Stimulated activated CD4-positive, alpha-beta T cell treated with anti-CD3 and anti-CD28 coated beads, TNF-alpha, amount 100 ng/mL, for 4 hours (primary cell): ENCODE results near the gene XNDC1N.
A peak's percentile ranks its signal among the peaks of the same experiment; 100 is the strongest.
"Not testable (repeated sequence)": the region's sequence is repeated elsewhere in the genome, so short reads cannot be mapped to it uniquely, and the experiment has no call there.

Source experiments
- DNase-seq, 3 experiments: peaks; one replicate each; pipeline ENCODE4 v3.0.0-alpha.2; 2020; ENCODE audit warnings: low read depth in 3 of 3

The XNDC1N gene

DNA sequence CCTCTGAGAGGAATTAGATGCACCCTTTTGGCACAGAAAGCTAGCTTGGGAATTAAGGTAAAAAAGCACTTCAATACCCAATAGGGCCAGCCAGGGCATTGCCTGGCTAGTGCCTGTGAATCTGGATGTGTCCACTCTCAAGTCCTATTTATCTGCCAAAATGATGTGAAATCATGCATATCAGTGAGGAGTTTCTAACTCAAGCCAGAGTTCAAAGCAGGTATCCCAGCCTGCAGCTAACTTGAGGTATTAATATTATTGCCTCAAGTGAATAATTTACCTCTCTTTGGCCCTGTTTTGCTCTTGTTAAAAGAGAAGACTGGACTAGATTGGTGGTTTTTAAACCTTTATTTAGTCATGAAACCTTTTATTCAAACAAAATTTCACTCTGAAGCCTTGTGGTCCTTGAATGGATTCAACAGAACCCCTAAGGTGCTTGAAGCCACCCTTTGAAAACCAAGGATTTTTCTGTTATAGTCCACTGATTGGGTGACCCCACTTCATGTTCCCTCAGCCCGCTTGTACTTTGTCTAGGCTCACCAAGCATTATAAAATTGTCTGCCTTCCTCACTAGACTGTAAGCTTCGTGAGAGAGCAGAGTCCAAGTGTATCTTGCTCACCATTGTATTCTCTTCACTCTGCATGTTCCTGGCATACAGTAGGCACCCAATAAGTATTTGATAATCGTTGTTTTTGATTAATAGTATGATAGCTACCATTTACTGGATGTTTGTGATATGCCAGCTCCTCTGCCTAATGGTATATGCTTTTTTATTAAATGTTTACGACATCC lies 4.9 kb upstream of the XNDC1N start:
- DNase-seq: no peak

DNA sequence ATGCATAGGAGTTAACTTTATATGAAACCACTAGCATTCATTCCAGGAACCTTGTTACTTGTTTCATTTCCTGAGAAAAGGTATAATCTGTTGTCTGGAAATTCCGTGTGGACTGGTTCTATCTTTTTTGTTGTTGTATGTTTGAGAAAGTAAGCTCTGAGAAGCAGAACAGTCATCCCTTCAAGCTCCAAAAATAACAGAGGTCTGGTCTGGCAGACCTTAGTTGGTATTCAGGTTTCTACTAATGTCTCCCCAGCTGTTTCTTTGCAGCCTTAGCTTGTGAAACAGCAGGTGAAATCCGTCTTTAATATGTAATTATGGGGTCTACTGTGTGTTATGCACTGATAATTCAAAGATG lies 2.8 kb upstream of the XNDC1N start:
- no peak for DNase-seq

DNA sequence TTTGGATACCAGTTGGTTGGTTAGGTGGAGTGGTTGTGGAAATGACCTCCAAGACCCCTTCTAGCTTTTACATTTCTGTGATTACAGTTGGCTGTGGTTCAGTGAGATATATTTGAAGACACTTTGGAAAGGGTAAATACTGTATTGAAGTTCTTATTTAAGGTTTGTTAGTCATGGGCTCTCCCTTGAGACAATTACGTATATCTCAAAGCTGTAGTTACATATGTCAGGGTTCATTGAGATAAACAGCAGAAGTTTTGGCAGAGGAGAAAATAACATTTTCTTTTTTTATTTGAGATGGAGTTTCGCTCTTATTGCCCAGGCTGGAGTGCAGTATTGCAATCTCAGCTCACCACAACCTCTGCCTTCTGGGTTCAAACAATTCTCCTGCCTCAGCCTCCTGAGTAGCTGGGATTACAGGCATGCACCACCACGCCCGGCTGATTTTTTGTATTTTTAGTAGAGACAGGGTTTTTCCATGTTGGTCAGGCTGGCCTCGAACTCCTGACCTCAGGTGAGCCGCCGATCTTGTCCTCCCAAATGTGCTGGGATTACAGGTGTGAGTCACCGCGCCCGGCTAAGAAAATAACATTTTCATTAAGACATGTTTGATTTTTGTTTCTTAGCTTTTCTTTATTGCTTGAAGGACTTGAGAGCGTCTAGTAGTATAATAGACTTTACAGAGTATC lies 2.3 kb upstream of the XNDC1N start:
- no peak for DNase-seq

DNA sequence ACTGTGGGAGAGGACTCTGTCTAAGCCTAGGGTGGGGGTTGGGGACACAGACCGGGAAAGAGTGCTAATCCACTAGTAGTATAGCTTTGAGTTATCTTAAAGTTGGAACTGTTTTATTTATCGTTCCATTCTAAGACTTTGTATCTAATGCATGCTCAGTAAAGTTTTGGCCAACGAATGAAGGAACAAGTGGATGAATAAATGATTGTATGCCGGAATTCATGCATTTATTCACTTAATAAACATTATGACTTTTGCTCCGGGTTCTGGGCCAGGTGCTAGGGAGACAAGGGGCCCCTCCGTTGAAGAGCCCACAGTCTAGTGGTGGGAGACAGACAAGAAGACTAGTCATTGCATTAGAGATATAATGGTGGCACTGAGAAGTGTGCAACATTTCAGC lies 1.1 kb upstream of the XNDC1N start:
- DNase-seq: no peak

DNA sequence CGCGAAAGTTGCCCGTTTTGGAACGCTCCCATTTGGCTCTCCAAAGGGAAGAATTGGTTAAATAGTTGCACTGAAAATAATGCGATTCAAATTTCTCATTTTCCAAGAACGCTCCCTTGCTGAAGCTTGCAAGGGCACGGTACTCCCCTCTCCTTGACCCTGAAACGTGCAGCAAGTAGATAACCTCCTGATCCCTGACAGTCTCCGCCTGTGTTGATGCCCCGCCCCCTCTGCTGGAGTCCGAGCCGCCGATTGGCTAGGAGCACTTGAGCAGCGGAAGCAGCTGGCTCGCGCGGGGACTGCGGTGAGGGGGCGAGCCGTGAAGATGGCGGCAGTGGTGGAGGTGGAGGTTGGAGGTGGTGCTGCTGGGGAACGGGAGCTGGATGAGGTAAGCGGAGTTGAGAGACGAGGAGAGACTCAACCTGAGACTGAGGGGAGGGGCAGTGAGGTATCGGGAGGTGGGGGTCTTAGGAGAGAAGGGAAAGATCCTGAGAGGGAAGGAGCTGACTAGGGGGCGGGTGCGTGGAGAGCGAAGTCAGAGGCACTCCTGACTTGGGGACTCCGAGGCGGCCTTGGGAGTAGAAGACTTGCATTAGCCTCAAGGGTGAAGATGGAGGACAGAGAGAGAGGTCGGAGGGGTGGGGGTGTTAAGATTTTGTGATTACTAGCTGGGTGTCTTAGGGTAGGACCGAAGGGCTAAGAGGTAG lies 496 bp upstream of the XNDC1N start, which contains the start of gene RNF121:
TSS of gene RNF121 (plus strand) at position 310 of the 707 bp plus-strand sequence. CDS start at position 326, 16 bp downstream.
- DNase-seq: peak; percentile 94 to 95 (median 95)

DNA sequence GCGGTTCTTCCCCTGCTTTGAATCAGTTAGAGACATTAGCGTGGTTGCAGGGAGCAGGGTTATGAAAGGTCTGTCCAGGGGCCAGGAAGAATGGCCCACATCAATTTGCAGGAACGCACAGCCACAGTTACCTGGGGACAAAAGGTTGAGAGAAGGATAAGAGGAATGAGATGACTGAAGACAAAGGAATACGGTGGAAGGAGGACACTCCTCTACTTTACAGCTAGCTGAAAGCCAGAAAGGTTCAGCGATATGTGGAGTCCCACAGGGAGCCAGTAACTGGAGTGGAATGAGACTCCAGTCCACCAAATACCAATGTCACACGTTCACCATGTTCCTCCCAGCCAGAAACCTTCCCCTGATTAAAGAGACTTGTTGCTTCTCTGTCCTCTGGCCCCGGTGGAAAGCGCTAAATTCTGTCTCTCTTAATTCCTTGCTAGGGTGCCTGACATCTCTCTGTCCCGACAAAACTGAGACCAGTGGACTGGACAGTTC lies 10.7 kb downstream of the XNDC1N start:
- DNase-seq: no peak

DNA sequence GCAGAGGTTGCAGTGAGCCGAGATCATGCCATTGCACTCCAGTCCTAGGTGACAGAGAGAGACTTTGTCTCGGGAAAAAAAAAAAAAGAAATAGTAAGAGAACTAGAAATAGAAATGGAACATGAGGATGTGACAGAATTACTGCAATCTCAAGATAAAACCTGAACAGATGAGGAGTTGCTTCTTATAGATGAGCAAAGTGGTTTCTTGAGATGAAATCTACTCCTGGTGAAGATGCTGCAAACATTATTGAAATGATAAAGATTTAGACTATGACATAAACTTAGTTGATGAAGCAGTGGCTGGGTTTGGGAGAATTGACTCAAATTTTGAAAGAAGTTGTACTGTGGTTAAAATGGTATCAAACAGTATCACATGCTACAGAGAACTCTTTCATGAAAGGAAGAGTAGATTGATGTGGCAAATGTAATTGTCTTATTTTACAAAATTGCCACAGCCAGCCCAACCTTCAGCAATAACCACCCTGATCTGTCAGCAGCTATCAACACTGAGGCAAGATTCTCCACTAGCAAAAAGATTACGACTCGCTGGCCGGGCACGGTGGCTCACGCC lies 13.7 kb downstream of the XNDC1N start:
- DNase-seq: no peak

DNA sequence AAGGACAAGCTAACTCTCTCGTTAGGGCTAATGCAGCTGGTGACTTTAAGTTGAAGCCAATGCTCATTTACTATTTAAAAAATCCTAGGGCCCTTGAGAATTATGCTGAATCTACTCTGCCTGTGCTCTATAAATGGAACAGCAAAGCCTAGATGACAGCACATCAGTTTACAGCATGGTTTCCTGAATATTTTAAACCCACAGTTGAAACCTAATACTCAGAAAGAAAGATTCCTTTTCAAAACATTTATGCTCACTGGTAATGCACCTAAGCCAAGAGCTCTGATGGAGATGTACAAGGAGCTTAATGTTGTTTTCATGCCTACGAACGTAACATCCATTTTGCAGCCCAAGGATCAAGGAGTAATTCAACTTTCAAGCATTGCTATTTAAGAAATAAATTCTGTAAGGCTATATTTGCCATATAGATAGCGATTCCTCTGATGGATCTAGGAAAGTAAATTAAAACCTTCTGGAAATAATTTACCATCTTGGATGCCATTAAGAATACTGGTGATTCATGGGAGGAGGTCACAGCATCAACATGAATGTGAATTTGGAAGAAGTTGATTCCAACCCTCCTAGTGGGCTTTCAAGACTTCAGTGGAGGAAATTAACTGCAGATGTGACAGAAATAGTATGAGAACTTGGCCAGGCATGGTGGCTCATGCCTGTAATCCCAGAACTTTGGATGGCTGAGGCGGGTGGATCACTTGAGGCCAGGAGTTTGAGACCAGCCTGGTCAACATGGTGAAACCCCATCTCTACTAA lies 14.5 kb downstream of the XNDC1N start:
- DNase-seq: no peak

DNA sequence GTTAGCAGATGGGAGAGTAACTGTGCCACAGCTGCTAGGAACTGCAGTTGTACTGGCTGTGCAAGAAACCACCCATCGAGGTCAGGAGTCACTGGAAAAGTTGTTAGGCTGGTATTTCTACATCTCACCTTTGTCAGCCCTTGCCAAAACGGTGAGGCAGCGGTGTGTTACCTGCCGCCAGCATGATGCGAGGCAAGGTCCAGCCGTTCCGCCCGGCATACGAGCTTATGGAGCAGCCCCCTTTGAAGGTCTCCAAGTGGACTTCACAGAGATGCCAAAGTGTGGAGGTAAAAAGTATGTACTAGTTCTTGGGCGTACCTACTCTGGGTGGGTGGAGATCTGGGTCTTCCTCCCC lies 16.4 kb downstream of the XNDC1N start:
- DNase-seq: not testable (repeated sequence)

DNA sequence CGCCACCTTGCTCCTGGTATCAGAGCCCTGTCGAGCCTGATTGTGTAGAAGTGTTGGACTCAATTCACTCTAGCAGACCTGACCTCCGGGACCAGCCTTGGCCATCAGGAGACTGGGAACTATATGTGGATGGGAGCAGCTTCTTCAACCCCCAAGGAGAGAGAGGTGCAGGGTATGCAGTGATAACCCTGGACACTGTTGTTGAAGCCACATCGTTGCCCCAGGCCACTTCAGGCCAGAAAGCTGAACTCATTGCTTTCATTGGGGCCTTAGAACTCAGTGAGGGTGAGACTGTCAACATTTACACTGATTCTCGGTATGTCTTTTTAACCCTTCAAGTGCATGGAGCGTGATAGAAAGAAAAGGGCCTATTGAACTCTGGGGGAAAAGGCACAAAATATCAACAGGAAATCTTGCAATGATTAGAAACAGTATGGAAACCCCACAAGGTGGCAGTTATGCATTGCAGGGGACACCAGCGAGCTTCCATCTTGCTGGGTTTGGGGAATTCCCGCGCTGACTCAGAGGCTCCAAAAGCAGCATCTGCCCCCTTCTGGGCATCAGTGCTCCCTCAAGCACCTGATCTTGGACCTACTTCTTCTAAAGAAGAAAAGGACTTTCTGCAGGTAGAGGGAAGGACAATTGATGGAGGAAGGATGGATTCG lies 16.9 kb downstream of the XNDC1N start:
- peak; percentile 26 to 55 (median 42) for DNase-seq

DNA sequence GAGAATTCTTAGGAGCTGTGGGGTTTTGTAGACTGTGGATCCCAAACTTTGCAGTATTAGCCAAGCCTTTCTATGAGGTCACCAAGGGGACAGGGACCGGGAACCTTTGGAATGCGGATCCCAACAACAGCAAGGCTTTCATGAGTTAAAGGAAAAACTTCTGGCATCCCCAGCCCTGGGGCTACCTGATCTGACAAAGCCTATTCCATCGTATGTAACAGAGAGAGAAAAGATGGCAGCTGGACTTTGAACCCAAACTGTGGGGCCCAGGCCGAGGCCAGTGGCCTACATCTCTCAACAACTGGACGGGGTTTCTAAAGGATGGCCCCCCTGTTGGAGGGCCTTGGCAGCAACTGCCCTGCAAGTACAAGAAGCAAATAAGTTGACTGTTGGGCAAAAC lies 17.6 kb downstream of the XNDC1N start:
- not testable (repeated sequence) for DNase-seq

DNA sequence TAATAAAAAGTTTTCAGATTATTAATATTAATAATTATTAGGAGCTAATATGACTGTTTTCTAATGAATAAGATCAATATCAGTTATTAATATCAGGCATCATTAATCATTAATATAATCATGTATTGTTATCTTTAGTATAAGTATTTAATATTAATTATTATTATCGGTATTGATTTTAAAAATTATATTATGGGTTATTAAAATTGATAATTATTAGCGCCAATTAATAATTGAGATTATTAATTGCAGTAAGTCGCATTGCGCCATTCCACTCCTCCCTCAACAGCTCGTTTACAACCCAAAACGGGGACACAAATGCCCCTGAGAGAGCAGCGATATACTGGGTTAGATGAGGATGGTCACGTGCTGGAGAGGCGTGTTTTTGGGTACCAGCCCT lies 20.2 kb downstream of the XNDC1N start:
- DNase-seq: no peak

DNA sequence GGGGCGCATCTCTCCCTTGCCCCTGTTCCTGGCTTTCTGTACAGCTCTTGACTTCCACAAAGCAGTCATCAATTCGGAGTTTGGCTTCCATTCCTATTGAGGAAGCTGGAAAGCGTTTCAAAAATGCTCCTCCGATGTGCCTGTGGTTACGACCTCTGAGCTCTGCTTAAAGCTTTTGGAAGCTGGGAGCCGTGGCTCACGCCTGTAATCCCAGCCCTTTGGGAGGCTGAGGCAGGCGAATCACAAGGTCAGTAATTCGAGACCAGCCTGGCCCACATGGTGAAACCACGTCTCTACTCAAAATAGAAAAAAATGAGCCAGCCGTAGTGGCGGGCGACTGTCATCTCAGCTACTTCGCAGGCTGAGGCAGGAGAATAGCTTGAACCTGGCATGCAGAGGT lies 27.3 kb downstream of the XNDC1N start:
- not testable (repeated sequence) for DNase-seq

DNA sequence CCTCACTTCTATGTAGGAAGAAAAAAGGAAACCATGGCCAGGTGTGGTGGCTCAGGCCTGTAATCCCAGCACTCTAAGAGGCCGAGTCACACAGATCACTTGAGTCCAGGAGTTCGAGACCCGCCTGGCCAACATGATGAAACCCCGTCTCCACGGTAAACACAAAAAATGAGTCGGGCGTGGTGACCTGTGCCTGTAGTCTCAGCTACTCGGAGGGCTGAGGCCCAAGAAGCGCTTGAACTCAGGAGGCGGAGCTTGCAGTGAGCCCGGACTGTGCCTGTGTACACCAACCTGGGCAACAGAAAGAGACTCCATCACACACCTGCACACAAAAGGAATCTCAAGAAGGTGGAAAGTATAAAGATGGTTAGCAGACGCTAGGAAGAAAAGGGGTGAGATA lies 32.4 kb downstream of the XNDC1N start:
- no peak for DNase-seq

DNA sequence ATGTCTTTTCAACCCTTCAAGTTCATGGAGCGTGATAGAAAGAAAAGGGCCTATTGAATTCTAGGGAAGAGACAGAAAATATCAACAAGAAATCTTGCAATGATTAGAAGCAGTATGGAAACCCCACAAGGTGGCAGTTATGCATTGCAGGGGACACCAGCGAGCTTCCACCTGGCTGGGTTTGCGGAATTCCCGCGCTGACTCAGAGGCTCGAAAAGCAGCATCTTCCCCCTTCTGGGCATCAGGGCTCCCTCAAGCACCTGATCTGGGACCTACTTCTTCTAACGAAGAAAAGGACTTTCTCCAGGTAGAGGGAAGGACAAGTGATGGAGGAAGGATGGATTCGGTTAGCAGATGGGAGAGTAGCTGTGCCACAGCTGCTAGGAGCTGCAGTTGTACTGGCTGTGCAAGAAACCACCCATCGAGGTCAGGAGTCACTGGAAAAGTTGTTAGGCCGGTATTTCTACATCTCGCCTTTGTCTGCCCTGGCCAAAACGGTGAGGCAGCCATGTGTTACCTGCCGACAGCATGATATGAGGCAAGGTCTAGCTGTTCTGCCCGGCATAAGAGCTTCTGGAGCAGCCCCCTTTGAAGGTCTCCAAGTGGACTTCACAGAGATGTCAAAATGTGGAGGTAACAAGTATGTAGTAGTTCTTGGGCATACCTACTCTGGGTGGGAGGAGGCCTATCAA lies 39.1 kb downstream of the XNDC1N start:
- DNase-seq: not testable (repeated sequence)

DNA sequence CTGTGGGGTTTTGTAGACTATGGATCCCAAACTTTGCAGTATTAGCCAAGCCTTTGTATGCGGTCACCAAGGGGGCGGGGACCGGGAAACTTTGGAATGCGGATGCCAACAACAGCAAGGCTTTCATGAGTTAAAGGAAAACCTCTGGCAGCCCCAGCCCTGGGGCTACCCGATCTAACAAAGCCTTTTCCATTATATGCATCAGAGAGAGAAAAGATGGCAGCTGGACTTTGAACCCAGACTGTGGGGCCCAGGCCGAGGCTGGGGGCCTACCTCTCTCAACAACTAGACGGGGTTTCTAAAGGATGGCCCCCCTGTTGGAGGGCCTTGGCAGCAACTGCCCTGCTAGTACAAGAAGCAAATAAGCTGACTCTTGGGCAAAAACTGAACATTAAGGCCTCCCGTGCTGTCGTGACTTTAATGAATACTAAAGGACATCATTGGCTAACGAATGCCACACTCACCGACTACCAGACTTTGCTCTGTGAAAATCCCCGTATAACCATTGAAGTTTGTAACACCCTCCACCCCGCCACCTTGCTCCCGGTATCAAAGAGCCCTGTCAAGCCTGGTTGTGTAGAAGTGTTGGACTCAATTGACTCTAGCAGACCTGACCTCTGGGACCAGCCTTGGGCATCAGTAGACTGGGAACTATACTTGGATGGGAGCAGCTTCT lies 39.9 kb downstream of the XNDC1N start:
- DNase-seq: not testable (repeated sequence)

DNA sequence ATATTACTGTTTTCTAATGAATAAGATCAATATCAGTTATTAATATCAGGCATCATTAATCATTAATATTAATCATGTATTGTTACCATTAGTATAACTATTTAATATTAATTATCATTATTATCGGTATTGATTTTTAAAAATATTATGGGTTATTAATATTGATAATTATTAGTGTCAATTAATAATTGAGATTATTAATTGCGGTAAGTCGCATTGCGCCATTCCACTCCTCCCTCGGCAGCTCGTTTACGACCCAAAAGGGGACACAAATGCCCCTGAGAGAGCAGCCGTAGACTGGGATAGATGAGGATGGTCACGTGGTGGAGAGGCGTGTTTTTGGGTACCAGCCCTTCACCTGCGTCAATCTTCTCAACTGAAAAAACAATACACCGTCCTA lies 42.6 kb downstream of the XNDC1N start:
- DNase-seq: not testable (repeated sequence)
